ENCODE results near the gene HSPA1B. TPM values are rescaled to one million over a fixed set of nuclear protein-coding genes. Genes with fewer than 3 reads are reported as not detected.

HSPA1B gene
- total and polyA plus RNA-seq, 12 donors = 16.9 to 258 (median 153) TPM

- TF ChIP-seq CTCF (IDR thresholded peaks at IDR 0.05) = no peak
- WGBS, 2 donors = 2% methylated on average over 44 of the region's 44 CpGs
- DNase-seq (peak in 1 of 2 donors; percentile 34), ATAC-seq (peak; percentile 7 to 48 (median 26))
- Histone ChIP-seq H3K27me3 (no peaks in the 10 kb centered on the region), H3K27ac (peak overlapping the region; percentile 84 to 99 (median 96)), H3K4me1 (peaks cover 5 to 41% (median 14%) of the 10 kb centered on the region in 9 donors), H3K4me3 (peak overlapping the region; percentile 57 to 99 (median 86)), H3K9me3 (no peaks in the 10 kb centered on the region), H3K36me3 (peaks cover 0 to 61% (median 0%) of the 10 kb centered on the region in 9 donors)
- intact Hi-C loops (cut with DNase I) = loop anchor here in 5 of 10 donors (1.0 to 10.0 kb wide), 6 partner anchors 32 to 68 kb away; partner anchors contain the start of genes CLIC1 (in 2 of the 5), DDAH2 (in 1 of the 5) and HSPA1B (in 1 of the 5)
These were observed 32.5 kb upstream of the HSPA1B start for GRCh38 chr6:31794866-31795615.

DNA sequence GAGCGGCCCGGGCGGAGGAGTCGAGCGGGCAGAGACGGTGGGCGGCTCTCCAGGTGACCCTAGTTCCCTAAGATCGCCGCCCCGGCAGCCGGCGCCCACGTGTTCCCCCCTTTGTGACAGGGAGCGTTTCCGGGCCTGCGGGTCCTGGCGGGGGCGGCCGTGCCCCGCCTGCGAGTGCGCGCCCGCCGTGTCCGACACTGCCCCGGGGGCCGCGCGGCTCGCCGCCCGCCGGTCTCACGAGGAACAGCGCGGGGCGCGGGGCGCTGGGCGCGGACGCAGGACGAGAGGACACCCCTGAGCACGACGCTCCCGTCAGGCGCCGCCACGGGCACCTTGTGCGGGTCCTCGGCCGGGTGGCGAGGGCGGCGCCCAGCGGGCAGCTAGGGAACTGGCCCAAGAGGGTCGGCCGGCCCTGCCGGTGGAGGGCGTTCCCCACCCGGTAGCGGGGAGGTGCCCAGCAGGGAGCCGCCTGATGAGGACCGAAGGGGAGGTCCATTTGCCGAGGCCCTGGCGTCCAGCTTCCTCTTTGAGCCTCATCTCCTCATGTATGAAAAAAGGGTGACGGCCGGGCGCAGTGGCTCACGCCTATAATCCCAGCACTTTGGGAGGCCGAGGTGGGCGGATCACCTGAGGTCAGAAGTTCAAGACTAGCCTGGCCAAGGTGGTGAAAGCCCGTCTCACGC is 31.8 kb upstream of the HSPA1B start, which contains the start of gene VARS1:
TSS of gene VARS1 (minus strand) at position 137 of the 683 bp plus-strand sequence. CDS start 535 bp downstream, outside the sequence.
- ATAC-seq = peak; percentile 92 to 96 (median 94)
- TF ChIP-seq CTCF (IDR thresholded peaks at IDR 0.05) = peak; percentile 65 to 94 (median 88)

GRCh38 chr6:31796993-31797385 is 30.5 kb upstream of the HSPA1B start:
- WGBS, 2 donors = 82 to 84% methylated on average over 2 of the region's 2 CpGs
- H3K36me3 ChIP-seq = peaks cover 0 to 51% (median 2%) of the 10 kb centered on the region in 9 donors
- H3K9me3 ChIP-seq = no peaks in the 10 kb centered on the region
- ATAC-seq (no peak), DNase-seq (no peak)
- no peaks in the 10 kb centered on the region for H3K27me3 ChIP-seq
- H3K27ac ChIP-seq = peak overlapping the region in 4 of 10 donors; percentile 18 to 99 (median 97)
- intact Hi-C loops (cut with DNase I) = loop anchor here in 3 of 10 donors (5.0 to 10.0 kb wide), 3 partner anchors 35 to 70 kb away; partner anchors contain the start of genes CLIC1 (in 1 of the 3) and DDAH2 (in 1 of the 3)
- TF ChIP-seq CTCF (IDR thresholded peaks at IDR 0.05) = no peak
- H3K4me3 ChIP-seq = no peak overlapping the region
- H3K4me1 ChIP-seq = peaks cover 5 to 33% (median 14%) of the 10 kb centered on the region in 9 donors

More for the DNA sequence above, 31.8 kb upstream of the HSPA1B start, which contains the start of gene VARS1:
- Histone ChIP-seq H3K27me3 (no peaks in the 10 kb centered on the region), H3K9me3 (no peaks in the 10 kb centered on the region), H3K27ac (peak within 1 kb of the TSS; percentile 84 to 99 (median 96)), H3K4me1 (peaks cover 5 to 39% (median 14%) of the 10 kb centered on the region in 9 donors), H3K36me3 (peaks cover 0 to 54% (median 0%) of the 10 kb centered on the region in 9 donors), H3K4me3 (peak within 1 kb of the TSS; percentile 57 to 99 (median 86))
- WGBS, 2 donors = 0 to 1% methylated on average over 54 to 75 of the region's 75 CpGs
- intact Hi-C loops (cut with DNase I) = loop anchor here in 4 of 10 donors (2.0 to 10.0 kb wide), 5 partner anchors 31 to 68 kb away; partner anchors contain the start of genes CLIC1 (in 1 of the 4), DDAH2 (in 1 of the 4) and HSPA1B (in 1 of the 4)
- peak; percentile 90 to 95 for DNase-seq

DNA sequence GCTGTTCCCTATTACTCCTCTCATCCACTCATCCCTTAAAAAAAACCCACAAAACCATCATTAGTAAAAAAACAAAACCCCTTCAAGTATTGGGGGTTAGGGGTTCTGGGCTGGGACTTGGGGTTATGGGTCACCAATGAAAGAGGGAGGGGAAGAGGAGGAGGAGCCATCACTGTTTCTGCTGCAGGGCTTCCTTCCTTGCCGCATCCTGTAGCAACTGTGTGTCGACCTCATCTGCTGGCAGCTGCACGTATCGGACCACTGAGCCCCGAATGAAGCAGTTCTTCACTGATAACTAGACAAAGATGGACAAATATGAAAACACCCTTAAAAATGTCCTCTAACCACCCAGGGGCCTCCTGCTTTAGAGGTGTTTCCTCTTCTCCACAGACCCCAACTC is 29.9 kb upstream of the HSPA1B start:
- DNase-seq (no peak), ATAC-seq (no peak)
- WGBS, 2 donors = 48 to 50% methylated on average over 5 of the region's 5 CpGs
- H3K9me3 ChIP-seq = no peaks in the 10 kb centered on the region
- peaks cover 5 to 33% (median 14%) of the 10 kb centered on the region in 9 donors for H3K4me1 ChIP-seq
- peak overlapping the region in 3 of 10 donors; percentile 18 to 97 (median 97) for H3K27ac ChIP-seq
- intact Hi-C loops (cut with DNase I) = loop anchor here in 3 of 10 donors (5.0 to 10.0 kb wide), 3 partner anchors 35 to 70 kb away; partner anchors contain the start of genes CLIC1 (in 1 of the 3) and DDAH2 (in 1 of the 3)
- H3K36me3 ChIP-seq = peaks cover 0 to 51% (median 8%) of the 10 kb centered on the region in 9 donors
- no peak overlapping the region for H3K4me3 ChIP-seq
- no peaks in the 10 kb centered on the region for H3K27me3 ChIP-seq
- TF ChIP-seq CTCF (IDR thresholded peaks at IDR 0.05) = no peak
